ENCODE measurements around the gene STOML2. TPM values are rescaled to one million over a fixed set of nuclear protein-coding genes. Genes with fewer than 3 reads are reported as not detected.

The STOML2 gene
- total and polyA plus RNA-seq, 2 donors from 2014 or later, result 81.9 to 150 TPM

DNA sequence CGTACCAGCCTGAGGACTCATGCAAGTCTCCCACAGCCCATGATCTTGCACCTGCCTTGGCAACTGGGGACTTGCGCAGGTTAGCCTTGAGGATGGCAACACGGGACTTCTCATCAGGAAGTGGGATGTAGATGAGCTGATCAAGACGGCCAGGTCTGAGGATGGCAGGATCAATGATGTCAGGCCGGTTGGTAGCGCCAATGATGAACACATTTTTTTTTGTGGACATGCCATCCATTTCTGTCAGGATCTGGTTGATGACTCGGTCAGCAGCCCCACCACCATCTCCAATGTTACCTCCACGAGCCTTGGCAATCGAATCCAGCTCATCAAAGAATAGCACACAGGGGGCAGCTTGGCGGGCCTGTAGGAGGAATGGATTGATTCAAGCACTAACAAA lies 43.5 kb downstream of the STOML2 start:
- H3K36me3 ChIP-seq (ENCODE audit: control insufficient read depth in 2 of 3, insufficient read depth in 3 of 3, low read length in 3 of 3), result peaks cover 43 to 88% (median 79%) of the 10 kb centered on the region in 3 donors
- TF ChIP-seq, protein P1, sequence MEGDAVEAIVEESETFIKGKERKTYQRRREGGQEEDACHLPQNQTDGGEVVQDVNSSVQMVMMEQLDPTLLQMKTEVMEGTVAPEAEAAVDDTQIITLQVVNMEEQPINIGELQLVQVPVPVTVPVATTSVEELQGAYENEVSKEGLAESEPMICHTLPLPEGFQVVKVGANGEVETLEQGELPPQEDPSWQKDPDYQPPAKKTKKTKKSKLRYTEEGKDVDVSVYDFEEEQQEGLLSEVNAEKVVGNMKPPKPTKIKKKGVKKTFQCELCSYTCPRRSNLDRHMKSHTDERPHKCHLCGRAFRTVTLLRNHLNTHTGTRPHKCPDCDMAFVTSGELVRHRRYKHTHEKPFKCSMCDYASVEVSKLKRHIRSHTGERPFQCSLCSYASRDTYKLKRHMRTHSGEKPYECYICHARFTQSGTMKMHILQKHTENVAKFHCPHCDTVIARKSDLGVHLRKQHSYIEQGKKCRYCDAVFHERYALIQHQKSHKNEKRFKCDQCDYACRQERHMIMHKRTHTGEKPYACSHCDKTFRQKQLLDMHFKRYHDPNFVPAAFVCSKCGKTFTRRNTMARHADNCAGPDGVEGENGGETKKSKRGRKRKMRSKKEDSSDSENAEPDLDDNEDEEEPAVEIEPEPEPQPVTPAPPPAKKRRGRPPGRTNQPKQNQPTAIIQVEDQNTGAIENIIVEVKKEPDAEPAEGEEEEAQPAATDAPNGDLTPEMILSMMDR (IDR thresholded peaks at IDR 0.05; ENCODE audit: borderline replicate concordance, extremely low read depth, insufficient read depth), result no peak
- no peak overlapping the region for H3K9ac ChIP-seq (ENCODE audit: low read length in 3 of 3)
- H3K4me3 ChIP-seq (ENCODE audit: low read length in 3 of 3), result no peak overlapping the region
- no peaks in the 10 kb centered on the region for H3K4me1 ChIP-seq (ENCODE audit: control insufficient read depth in 2 of 3, insufficient read depth in 2 of 3, low read depth in 1 of 3, low read length in 3 of 3)
- no peaks in the 10 kb centered on the region for H3K9me3 ChIP-seq (ENCODE audit: control insufficient read depth in 2 of 3, insufficient read depth in 1 of 3, low read length in 3 of 3)
- no peaks in the 10 kb centered on the region for H3K27me3 ChIP-seq (ENCODE audit: control insufficient read depth, insufficient read depth, low read length)
- FAIRE-seq (no peak), DNase-seq (no peak)
- intact Hi-C loops (cut with DNase I), result no loop called here
- no peak overlapping the region for H3K27ac ChIP-seq (ENCODE audit: low read depth in 2 of 2, low read length in 2 of 2)

DNA sequence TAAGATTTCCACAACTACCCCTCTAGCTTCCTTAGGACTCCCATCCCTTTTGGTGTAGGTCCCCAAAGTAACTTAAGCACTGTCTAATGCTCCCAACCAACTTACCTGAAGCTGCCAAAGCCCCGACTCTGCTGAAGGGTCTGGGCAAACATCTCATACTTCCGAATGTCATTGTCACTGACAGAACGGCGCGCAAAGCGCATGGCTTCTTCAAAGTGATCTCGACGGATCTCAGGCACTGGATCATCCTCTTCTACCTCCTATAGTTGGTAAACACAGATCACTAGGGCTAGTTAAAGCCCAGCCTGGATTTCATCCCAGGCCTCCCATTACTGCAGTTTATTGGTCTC lies 45.7 kb downstream of the STOML2 start:
- Histone ChIP-seq H3K4me1 (ENCODE audit: control insufficient read depth in 2 of 3, insufficient read depth in 2 of 3, low read depth in 1 of 3, low read length in 3 of 3) (no peaks in the 10 kb centered on the region), H3K9ac (ENCODE audit: low read length in 3 of 3) (no peak overlapping the region), H3K27ac (ENCODE audit: low read depth in 2 of 2, low read length in 2 of 2) (no peak overlapping the region), H3K9me3 (ENCODE audit: control insufficient read depth in 2 of 3, insufficient read depth in 1 of 3, low read length in 3 of 3) (no peaks in the 10 kb centered on the region), H3K4me3 (ENCODE audit: low read length in 3 of 3) (no peak overlapping the region), H3K27me3 (ENCODE audit: control insufficient read depth, insufficient read depth, low read length) (no peaks in the 10 kb centered on the region), H3K36me3 (ENCODE audit: control insufficient read depth in 2 of 3, insufficient read depth in 3 of 3, low read length in 3 of 3) (peaks cover 25 to 67% (median 59%) of the 10 kb centered on the region in 3 donors)
- DNase-seq (no peak), FAIRE-seq (no peak)
- TF ChIP-seq, protein P1 (IDR thresholded peaks at IDR 0.05; ENCODE audit: borderline replicate concordance, extremely low read depth, insufficient read depth), result no peak
- intact Hi-C loops (cut with DNase I), result no loop called here

DNA sequence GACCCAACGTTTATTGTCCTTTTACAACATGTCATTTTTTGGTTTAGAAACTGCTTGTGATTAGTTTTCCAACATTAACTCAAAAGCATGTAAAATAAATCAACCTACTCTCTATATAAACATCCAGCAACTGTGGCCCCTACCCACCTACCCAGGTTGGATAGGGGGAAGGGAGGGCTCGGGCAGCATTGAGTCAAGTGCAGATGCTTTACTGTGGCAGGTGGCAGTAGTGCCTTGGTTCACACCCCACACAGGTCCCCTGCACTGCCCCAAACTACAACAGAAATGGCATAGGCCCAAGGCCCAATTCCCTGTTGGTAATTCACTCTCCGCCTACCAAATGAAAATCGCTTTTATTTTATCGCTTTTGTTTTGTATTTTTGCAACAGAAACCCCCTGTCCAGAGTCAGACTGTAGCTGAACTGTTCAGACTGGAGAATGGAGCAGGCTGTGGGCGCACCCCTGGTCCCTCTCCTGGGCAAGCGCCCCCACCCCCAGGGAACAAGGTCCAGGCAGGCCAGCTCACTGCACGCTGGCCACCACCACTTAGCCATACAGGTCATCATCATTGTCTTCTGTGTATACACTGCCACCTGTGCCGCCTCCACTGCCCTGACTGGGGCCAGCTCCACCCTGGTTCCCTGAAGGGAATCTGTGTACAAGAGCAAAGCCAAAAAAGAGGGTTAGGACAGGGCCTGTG lies 46.2 kb downstream of the STOML2 start:
- intact Hi-C loops (cut with DNase I), result no loop called here
- DNase-seq (no peak), FAIRE-seq (no peak)
- Histone ChIP-seq H3K9ac (ENCODE audit: low read length in 3 of 3) (no peak overlapping the region), H3K27me3 (ENCODE audit: control insufficient read depth, insufficient read depth, low read length) (no peaks in the 10 kb centered on the region), H3K4me1 (ENCODE audit: control insufficient read depth in 2 of 3, insufficient read depth in 2 of 3, low read depth in 1 of 3, low read length in 3 of 3) (no peaks in the 10 kb centered on the region), H3K4me3 (ENCODE audit: low read length in 3 of 3) (no peak overlapping the region), H3K27ac (ENCODE audit: low read depth in 2 of 2, low read length in 2 of 2) (no peak overlapping the region), H3K36me3 (ENCODE audit: control insufficient read depth in 2 of 3, insufficient read depth in 3 of 3, low read length in 3 of 3) (peaks cover 21 to 62% (median 54%) of the 10 kb centered on the region in 3 donors), H3K9me3 (ENCODE audit: control insufficient read depth in 2 of 3, insufficient read depth in 1 of 3, low read length in 3 of 3) (no peaks in the 10 kb centered on the region)
- TF ChIP-seq, protein P1 (IDR thresholded peaks at IDR 0.05; ENCODE audit: borderline replicate concordance, extremely low read depth, insufficient read depth), result no peak
